ENCODE results near the gene ANLN. TPM values are rescaled to one million over a fixed set of nuclear protein-coding genes. Genes with fewer than 3 reads are reported as not detected.

ANLN gene
- total and polyA plus RNA-seq, 9 of the 15 experiments (the other 6 are each of a cell fraction or from before 2014, with no cell fraction given), result 18.1 to 66.2 (median 38.7) TPM

GRCh38 chr7:36453769-36454168 lies 64.1 kb downstream of the ANLN start (continued):
- TF ChIP-seq THRB (CRISPR knock-in tag; conservative IDR thresholded peaks at IDR 0.05) (no peak), YBX1 (IDR thresholded peaks at IDR 0.05) (no peak), ZFP91 (CRISPR knock-in tag; IDR thresholded peaks at IDR 0.05) (no peak), SIN3B (IDR thresholded peaks at IDR 0.05; ENCODE audit: low read depth) (no peak), SOX6 (IDR thresholded peaks at IDR 0.05) (no peak), E2F1 (CRISPR knock-in tag; IDR thresholded peaks at IDR 0.05) (no peak), PML (IDR thresholded peaks at IDR 0.05; ENCODE audit: low read length) (no peak), PTTG1 (tag; IDR thresholded peaks at IDR 0.05; ENCODE audit: low read depth) (no peak), NR1H2 (CRISPR knock-in tag; IDR thresholded peaks at IDR 0.05) (no peak)
